ENCODE measurements around the gene SH3TC1.

- TF ChIP-seq EZH2 (IDR thresholded peaks at IDR 0.05; ENCODE audit: low read length), result no peak
- TF ChIP-seq CTCF (optimal IDR thresholded peaks at IDR 0.05 in 1 of 3, IDR thresholded peaks at IDR 0.05 in 1 of 3, conservative IDR thresholded peaks at IDR 0.05 in 1 of 3; ENCODE audit: extremely low read depth in 1 of 3, insufficient read depth in 2 of 3, low read length in 3 of 3), result no peak
These were observed 45.1 kb downstream of the SH3TC1 start for GRCh38 chr4:8244001-8244757.

All from keratinocyte (primary cell).